HG02678 (cell line): ENCODE results near the gene PNPO.

Experiments
- ATAC-seq: cut with Tn5 transposase; IDR thresholded peaks from one replicate; pipeline ENCODE4 v1.9.1; 2021; ENCODE audit warnings: mild to moderate bottlenecking, moderate library complexity; ENCODE audit not compliant: unreplicated experiment

The PNPO gene

DNA sequence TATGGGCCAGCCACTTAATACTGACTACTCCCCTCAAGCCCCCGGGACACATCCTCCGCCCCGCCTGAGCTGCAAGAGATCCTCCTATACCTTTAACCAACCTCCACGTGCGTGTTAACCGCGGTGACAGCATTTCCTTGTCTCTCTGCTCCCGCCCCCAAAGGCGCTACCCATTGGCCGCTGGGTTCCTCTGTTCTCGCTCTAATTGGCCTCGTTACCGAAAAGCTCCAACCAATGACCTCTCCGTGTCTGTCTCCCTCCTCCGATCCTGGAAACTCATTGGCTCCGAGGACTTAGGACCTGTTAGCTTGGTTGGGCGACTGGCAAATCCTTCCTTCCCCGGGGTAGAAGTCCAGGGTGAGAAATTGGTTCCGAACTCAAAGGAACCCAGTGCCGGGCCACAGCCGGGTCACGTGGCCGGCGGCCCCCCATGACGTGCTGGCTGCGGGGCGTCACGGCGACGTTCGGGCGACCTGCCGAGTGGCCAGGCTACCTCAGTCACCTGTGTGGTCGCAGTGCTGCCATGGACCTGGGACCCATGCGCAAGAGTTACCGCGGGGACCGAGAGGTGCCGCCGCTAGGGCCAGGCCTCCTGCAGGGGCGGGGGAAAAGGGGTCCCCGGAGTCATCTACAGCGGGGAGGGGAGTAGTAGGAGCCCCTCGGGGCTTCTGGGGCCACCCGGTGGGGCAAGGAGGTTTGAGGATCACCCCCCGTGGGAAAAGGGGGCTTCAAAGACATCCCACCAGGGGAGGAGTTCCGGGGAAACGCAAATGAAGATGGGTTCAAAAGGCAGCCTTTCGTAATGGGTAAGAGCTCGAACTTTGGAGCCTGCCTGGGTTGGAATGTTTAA, at the start of gene PNPO:
PNPO (plus strand) TSS at position 326 of the 850 bp plus-strand sequence; CDS start at position 431, 105 bp downstream.
- ATAC-seq: peak; percentile 94

DNA sequence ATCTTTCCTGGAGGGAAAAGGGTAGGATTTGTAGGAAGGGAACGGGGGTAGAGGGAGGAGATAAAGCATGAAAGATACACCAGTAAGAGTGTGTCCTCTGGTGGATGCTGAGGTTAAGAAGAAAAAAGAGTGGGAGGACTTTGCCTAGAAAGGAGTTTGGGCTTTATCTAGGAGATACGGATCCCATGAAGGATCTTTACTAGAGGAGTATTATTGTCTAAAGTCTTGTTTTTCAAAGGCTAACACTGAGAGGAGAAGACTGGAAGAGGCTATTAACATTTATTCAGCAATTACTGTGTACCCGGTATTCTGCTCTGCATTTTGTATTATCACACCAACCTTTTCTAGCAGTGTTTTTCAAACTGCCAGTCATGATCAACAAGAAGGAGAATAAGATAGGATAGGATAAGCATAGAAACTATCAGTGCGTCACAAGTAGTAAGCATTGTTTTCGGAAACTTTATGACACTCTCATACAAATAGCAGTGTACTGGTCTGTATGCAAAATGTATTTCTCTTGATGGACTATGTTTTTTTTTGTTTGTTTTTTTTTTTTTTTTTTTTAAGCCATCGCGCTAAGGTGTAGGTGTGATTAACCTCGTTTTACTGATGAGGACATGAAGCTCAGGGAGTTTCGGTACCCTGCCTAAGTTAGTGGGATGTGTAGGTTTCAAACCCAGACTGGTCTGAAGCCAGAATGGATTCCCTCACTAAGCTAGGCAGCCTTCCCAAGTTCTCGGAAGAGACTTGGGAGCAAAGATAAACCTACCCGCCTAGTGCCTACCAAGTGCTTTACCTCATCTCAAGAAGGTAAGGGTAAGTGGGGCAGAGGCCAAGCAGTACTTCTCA, 46.6 kb upstream of the PNPO start:
- no peak for ATAC-seq

DNA sequence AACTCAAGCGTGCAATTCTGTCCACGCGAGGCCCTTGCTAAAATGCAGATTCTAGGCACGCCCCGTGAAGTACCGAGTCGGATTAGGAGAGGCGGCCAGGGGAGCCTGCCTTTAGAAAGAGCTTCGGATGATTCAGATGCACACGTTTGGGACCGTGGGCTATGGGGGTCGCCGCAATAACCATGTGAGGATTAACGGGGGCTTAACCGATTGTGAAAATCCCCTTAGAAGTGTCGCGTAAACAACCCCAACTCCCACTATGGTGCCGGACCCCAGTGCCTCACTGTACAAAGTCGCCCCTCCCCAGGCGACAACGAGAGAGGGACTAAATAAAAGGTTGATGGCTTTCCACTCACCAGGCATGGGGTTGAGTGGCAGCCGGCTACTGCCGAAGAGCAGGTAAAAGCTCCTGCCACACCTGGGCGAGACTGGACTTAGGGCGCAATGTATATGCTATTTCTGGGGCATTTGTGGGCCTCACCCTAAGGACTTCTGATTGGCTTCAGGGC, 46.0 kb upstream of the PNPO start:
- ATAC-seq: no peak

DNA sequence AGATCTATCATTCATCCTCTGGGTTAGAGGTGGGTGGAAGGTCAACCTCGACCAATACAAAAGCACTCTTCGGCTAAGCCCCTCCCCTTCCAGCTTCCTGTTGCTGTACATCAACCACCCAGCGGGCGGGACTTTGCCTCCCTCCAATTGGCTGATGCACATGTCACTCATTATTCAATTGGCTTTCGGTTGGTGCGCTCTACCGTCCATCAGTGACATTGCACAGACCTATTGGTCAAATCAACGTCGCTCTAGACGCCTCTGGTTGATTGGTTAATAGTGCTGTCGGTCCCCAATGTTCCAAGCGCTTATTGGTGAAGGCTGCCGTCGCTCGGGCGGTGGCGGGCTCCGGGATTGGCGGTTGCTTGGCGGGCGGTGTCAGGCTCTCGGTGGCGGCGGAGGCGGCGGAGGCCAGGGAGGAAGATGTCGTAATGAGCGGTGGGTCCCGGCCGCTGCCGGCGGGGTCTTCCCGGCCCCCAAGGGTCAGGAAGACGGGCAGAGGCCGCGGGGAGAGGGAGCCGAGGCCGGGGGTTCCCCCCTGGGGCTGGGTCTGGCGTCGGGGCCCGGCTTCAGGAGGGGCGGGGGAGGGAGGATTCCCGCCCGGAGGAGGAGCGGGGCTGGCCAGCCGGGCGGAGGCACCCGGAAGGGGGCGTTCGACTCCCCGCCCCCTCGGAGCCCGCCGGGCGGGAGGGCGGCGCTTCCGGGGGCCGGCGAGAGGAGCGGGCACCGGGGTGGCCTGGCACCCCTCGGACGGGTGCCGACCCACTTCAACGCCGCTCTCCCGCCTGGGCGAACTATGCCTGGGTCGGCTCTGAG, 45.3 kb upstream of the PNPO start, which contains the start of gene SP2:
SP2 (plus strand) TSS at position 381 of the 816 bp plus-strand sequence; CDS start at position 432, 51 bp downstream.
- ATAC-seq: peak; percentile 90

DNA sequence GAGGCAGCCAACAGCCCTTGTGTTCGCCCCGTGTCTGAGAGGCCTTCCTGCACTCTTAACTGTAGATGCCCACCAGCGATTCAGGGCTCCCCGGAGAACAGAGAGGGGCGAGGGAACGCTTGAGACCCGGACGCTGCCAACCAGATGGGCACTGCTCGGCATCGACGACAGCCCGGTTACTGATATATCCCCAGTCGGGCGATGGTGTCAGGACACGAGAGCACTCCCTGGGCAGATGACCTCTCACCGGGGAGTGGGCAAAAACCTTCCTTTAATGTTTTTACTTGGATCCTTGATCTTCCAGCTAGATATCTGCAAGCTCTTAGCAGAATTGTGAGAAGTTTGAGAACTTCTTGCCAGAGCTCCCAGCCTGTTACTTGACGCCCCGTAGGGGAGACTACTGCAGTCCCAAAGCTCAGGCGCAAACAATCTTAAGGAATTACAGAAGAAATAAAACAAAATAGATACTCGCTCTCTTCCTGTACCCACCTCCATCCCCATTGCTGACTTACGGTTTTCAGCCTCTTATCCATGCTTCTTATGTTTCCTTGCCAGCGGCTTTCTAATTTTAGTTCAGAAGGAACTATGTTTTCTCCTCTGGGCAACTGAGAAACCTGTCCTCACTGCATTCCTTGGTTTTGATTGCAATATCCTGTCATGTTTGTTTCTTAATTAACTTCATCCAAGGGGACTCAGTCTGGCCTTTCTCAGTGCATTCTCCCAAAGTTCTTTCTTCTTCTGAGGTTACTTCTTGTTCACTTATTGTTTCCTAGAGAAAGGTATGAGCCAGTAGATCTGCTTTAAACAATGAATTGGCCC, 44.5 kb upstream of the PNPO start:
- ATAC-seq: no peak

DNA sequence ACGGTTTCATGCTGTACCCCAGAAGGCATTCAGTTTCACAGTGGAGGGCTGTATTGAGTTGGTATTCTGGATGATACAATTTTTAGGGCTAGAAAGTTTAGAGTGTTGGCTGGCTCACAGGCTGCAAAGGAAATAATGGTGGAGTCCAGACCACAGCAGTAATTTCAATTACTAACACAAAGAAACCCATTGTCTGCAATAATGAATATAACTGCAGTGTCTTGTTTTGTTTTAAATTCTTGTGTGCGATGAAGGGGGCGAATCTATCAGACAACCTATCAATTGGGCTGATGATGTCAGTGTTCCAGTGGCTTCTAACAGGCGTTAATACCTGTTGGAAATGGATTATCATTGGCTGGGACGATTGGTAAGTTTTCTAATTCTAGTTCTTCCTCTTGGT, 43.8 kb upstream of the PNPO start:
- ATAC-seq: no peak

DNA sequence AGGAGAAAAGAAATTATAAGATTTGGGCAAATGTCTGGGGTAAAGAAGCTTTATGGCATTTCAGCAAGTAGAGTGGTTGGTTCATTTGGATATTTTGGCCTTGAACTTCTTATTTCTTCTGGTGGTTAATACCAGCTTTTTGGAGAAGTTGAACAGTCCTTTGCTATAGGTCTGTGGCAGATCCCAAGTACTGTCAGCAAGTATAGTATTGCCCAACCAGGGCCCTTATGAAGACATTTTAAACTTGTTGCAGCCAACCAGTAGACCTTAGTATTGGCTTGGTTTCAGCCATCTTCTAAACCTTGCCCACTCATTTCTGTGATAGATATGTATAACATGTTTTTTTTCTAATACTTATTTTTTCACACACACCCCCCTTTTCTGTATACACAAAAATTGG, 43.1 kb upstream of the PNPO start:
- no peak for ATAC-seq

DNA sequence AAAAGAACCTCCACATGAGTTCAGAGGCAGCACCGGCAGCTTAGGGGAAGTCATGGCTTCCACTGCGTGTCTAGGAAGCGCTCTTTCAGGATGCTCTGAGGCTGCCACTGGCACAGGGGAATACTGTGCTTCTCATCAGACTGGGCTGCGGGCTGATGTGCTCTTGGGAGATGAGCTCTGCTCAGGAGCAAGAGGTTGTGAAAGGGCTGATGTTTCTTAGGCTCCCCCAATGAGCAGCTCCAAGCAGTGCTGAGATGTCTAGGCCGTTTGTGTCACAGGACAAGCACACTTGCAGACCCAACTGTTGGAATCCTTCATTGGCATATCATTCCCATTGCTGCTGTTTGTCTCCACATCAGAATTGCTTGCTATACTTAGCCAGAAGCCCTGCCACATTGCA, 41.7 kb upstream of the PNPO start:
- no peak for ATAC-seq

DNA sequence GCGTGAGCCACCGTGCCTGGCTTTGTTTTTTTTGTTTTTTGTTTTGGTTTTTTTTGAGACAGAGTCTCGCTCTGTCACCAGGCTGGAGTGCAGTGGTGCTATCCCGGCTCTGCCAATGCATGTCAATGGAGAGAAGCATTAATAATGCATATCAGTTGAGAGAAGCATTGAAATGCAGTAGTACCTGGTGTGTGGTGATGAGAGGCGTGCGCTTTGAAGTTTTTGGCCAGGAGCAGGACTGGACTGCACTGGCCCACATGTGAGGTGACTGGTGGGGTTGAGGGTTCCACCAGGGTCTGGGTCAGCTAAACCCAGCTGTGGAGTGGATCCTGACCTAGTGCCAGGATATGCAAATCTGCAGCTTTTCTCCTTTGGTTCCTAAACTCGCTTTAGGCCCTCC, 39.9 kb upstream of the PNPO start:
- ATAC-seq: no peak

DNA sequence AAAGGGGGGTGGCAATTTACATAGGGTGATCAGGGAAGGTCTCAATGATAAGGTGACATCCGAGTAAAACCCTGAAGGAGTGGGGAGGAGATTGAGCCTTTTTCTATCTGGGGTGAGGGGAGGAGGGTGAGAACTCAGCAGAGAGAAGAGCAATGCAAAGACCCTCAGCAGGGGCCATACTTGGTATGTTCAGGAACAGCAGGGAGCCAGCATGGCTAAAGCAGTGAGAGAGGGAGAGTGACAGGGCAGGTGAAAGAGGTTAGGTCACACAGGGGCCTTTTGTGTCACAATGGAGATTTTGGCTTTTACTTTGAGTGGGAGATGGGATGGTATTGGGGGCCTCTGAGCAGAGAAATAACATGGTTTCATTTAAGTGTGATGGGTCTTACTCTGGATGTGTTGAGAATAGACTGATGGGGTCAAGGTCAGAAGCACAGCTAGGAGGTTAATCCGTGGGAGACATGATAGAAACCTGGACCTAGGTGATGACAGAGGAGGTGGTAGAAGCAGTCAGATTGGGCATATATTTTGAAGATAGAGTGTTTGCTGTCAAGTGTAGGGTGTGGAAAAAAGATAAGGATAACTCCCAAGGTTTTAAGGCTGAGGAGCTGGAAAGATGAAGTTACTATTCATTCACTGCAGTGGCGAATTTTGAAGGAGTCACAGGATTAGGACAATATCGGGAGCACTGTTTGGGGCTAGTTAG, 39.2 kb upstream of the PNPO start:
- ATAC-seq: no peak

DNA sequence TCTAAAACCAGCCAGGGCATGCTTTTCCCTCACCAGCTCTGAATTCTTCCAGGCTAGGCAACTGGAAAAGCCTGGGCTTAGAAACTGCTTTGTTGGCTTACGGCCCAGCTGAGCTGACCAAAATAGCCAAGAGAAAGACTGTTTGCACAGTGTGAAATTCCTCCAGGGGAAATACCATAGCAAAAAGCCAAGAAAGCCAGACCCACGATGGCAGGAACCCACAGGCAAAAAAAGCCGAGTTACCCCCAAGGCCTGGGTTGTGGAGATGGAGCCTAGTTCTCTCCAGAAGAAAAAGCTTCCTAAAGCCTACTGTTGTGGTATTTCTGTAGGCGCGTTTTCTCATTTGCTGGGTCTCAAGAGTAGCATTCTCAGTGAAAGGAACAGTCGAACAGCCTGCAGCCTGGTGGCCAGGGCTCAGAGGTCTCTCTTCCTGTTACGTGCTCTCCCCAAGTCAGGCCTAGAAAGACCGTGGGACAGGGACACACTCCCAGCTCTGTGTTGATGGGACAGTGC, 36.1 kb upstream of the PNPO start:
- no peak for ATAC-seq

DNA sequence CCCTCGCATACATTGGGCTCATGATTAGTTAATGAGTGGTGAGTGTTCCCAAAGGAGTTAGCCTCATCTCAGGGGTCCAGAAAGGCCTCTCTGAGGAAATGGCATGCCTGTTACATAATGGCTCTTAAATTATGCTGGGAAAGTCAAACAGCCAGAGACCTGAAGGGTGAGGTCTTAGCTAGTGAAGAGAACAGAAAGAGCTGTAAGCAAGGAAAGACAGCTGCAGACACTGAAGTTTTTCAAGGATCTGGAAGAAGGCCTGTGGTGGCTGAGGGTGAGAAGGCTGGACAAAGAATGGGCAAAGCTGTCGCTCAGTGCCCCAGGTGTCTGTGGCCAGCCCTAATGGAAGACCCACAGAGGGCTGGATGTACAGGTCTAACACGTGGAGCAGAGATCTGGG, 34.9 kb upstream of the PNPO start:
- ATAC-seq: no peak

DNA sequence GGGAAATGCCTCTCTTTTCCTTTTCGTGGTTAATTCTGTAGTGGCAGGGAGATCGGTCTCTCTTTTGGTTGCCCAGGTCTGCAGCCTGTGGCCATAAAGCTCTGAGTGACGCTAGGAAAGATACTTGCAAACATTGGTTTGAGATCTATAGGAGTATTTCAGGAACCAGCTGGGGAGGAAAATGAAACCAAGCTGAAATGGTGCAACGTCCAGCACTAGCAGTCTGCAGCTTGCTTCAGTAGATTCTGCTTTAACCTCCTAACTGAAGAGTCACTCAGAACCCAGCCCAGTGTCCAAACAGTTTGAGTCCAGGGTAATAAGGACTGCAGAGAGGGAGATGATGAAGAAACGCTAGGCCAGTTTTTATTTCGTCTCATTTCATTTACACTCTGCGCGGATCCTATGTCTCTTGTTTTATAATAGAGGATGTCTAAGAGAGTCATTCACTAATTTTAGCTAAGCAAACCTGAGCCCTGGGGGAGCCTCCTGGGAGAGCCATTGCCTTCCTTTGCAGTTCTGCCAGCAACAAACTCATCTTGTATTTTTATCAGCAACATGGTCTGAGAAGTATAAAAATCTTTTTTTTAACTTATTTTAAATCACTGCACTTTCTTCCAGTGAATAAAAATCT, 33.3 kb upstream of the PNPO start:
- no peak for ATAC-seq

DNA sequence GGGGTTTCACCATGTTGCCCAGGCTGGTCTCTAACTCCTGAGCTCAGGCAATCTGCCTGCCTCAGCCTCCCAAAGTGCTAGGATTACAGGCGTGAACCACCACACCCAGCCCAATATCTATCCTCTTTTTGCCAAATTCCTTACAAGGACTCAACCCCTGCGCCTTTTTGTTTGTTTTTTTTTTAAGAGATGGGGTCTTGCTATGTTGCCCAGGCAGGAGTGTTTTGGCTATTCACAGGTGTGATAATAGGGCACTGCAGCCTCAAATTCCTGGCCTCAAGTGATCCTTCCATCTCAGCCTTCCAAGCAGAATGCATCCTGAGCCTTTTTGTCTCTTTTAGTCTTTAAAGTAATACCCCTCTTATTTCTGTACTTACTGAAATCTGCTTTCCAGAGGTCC, 28.3 kb upstream of the PNPO start:
- no peak for ATAC-seq

DNA sequence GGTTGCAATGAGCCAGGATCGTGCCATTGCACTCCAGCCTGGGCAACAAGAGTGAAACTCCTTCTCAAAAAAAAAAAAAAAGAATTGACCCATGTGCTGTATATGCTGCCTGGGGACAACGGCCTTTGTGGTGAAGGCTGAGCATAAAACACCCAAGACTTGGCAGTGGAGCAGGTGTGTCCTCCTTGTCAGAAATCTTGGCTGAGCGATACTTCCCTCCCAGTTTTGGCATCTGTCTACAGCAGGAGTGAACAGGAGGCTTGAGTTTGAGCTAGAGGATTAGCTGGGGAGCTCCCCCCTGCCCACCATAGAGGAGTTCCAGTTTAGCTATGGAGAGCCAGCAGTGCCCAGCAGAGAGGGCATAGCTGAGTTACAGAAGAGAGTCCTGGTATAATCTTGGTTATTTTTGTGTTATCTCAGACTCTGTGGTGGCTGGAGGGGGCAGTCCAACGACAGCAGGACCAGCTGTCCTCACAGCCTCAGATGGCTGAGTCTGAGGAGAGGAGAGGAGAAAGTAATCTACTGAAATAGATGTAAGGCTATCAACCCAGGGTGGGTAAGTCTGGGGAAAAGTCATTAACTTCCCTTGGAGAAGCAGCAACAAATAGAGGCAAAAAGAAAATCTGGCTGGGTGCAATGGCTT, 26.9 kb upstream of the PNPO start:
- no peak for ATAC-seq

DNA sequence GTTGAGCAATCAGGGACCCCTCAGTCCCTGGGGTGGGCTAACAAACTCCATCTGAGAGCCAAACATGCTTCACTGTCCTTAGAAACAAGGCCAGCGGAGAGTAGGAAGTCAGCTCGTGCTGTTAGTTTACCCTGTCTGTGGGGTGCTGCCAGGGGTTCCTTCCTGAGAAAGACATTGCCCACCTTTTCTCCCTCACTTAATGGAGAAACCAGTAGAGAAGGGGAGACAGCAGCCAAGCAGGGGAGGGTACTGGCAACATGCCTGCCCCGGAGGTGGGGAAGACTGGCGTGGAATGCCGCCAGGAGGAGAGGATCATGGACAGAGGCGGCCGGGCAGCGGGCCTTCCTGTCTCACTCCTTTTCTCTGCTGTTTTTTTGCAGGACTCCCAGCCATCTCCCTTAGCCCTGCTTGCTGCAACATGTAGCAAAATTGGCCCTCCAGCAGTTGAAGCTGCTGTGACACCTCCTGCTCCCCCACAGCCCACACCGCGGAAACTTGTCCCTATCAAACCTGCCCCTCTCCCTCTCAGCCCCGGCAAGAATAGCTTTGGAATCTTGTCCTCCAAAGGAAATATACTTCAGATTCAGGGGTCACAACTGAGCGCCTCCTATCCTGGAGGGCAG, 25.5 kb upstream of the PNPO start:
- ATAC-seq: no peak

DNA sequence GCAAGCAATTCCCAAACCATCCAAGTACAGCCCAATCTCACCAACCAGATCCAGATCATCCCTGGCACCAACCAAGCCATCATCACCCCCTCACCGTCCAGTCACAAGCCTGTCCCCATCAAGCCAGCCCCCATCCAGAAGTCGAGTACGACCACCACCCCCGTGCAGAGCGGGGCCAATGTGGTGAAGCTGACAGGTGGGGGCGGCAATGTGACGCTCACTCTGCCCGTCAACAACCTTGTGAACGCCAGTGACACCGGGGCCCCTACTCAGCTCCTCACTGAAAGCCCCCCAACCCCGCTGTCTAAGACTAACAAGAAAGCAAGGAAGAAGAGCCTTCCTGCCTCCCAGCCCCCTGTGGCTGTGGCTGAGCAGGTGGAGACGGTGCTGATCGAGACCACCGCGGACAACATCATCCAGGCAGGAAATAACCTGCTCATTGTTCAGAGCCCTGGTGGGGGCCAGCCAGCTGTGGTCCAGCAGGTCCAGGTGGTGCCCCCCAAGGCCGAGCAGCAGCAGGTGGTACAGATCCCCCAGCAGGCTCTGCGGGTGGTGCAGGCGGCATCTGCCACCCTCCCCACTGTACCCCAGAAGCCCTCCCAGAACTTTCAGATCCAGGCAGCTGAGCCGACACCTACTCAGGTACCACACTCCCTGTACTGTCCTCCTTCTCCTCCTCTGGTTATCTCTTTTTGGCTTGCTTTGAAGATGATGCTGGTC, 24.7 kb upstream of the PNPO start:
- ATAC-seq: no peak
